Stimulated activated naive CD8-positive, alpha-beta T cell treated with anti-CD3 and anti-CD28 coated beads, Interleukin-15, Interleukin-2, amounts not matched to agents 100 ng/mL and 50 ng/mL, for 24 hours (primary cell): ENCODE results near the gene ABAT.

Experiments used
- H3K27ac Mint-ChIP-seq: one replicate; pipeline ENCODE4 v1.8.0; 2021; ENCODE audit warnings: mild to moderate bottlenecking, mixed read lengths
- H3K27me3 Mint-ChIP-seq: one replicate; pipeline ENCODE4 v1.8.0; 2021; ENCODE audit warnings: mixed read lengths
- H3K36me3 Mint-ChIP-seq: one replicate; pipeline ENCODE4 v1.8.0; 2021; ENCODE audit warnings: low read depth, mixed read lengths
- H3K4me1 Mint-ChIP-seq: one replicate; pipeline ENCODE4 v1.8.0; 2021; ENCODE audit warnings: low read depth, mixed read lengths
- H3K4me3 Mint-ChIP-seq: one replicate; pipeline ENCODE4 v1.8.0; 2021; ENCODE audit warnings: mild to moderate bottlenecking, mixed read lengths
- H3K9me3 Mint-ChIP-seq: one replicate; pipeline ENCODE4 v1.8.0; 2021; ENCODE audit warnings: mixed read lengths

Gene ABAT

DNA sequence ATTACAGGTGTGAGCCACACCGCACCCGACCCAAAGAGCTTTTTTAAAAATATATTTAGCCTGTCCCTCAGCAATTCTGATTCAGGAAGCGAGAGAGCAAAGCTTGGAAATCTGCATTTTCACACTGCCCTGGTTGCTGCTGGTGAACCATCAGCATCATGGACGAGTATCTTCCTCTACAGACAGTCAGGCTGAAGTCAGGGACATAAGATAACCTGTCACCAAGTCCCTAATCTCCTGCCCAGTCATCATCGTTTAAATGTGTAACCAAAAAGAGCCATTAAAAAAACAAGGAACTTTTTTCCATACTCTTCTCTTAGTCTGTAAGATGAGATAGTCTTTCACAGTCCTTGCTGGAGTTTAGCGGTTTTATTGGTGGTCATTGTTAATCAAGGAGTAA lies 129.9 kb downstream of the ABAT start:
- H3K27me3 Mint-ChIP-seq: no peaks in the 10 kb centered on the region
- peaks cover 26% of the 10 kb centered on the region for H3K4me1 Mint-ChIP-seq
- no peaks in the 10 kb centered on the region for H3K9me3 Mint-ChIP-seq
- H3K36me3 Mint-ChIP-seq: peaks cover 80% of the 10 kb centered on the region
- no peak overlapping the region for H3K27ac Mint-ChIP-seq
- no peak overlapping the region for H3K4me3 Mint-ChIP-seq

DNA sequence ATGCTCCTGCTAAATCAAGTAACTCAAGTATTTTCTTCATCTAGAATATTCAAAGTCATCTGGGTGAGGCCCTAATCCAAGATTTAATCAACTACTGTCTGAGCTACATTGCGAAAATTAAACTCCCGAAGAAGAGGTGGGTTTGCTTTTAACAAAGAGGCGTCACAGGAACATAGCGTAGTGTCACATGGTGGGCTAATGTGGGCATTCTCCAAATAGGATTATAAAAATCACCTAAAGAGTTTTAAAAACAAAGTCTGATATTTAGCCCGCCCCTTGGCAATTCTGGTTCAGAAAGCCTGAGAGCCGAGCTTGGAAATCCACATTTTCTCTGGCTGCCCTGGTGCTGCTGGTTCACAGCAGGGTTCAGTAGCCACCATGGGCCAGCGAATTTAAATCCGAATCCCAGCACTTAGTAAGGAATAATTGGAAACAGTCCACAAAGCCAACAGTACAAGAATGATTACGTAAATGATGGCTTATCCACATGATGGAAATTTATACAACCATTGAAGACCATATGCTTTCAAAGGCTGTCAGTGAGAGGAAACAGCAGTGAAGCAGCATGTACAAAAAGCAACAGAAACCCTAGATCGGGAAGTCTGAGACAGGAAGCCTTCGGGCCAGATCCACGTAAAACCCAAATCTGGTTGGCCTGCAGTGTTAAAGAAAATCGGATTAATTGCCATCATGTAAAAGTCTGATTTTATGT lies 132.0 kb downstream of the ABAT start:
- no peak overlapping the region for H3K27ac Mint-ChIP-seq
- H3K4me3 Mint-ChIP-seq: no peak overlapping the region
- no peaks in the 10 kb centered on the region for H3K27me3 Mint-ChIP-seq
- H3K4me1 Mint-ChIP-seq: peaks cover 7% of the 10 kb centered on the region
- H3K9me3 Mint-ChIP-seq: no peaks in the 10 kb centered on the region
- peaks cover 80% of the 10 kb centered on the region for H3K36me3 Mint-ChIP-seq

DNA sequence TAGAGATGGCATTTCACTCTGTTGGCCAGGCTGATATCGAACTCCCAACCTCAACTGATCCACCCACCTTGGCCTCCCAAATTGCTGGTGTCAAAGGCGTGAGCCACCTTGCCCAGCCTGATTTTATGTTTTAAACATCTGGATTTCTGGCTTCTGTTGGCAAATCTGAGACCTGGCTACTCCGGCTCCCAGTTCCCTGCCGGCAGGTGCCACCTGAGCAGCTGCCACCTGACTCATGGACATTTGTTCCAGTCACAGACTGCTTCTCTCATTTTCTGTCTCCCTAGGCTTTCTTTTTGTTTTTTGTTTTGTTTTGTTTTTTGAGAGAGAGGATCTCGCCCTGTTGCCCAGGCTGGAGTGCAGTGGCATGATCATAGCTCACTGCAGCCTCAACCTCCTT lies 132.8 kb downstream of the ABAT start:
- H3K27me3 Mint-ChIP-seq: no peaks in the 10 kb centered on the region
- H3K4me1 Mint-ChIP-seq: peaks cover 7% of the 10 kb centered on the region
- peaks cover 80% of the 10 kb centered on the region for H3K36me3 Mint-ChIP-seq
- no peak overlapping the region for H3K27ac Mint-ChIP-seq
- H3K4me3 Mint-ChIP-seq: no peak overlapping the region
- H3K9me3 Mint-ChIP-seq: no peaks in the 10 kb centered on the region

DNA sequence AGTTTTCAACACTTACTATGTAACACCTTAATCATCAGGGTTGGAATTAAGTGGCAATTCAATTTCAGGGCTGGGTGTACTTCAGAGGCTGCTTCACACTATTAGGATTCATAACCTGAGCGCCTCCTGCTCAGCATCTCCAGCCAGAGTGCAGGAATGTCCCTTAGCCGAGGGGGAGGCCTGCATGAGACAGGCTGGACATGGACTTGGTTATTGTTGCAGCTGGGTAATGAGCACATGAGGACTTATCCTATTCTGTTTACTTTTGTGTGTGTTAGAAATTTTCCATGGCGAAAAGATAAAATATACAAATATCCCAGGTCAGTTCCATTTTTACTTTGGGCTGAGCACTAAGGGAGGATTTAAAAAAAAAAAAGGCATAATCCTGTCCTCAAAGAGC lies 133.6 kb downstream of the ABAT start:
- Mint-ChIP-seq H3K4me1 (peaks cover 7% of the 10 kb centered on the region), H3K36me3 (peaks cover 80% of the 10 kb centered on the region), H3K9me3 (no peaks in the 10 kb centered on the region), H3K27me3 (no peaks in the 10 kb centered on the region), H3K27ac (no peak overlapping the region), H3K4me3 (no peak overlapping the region)

DNA sequence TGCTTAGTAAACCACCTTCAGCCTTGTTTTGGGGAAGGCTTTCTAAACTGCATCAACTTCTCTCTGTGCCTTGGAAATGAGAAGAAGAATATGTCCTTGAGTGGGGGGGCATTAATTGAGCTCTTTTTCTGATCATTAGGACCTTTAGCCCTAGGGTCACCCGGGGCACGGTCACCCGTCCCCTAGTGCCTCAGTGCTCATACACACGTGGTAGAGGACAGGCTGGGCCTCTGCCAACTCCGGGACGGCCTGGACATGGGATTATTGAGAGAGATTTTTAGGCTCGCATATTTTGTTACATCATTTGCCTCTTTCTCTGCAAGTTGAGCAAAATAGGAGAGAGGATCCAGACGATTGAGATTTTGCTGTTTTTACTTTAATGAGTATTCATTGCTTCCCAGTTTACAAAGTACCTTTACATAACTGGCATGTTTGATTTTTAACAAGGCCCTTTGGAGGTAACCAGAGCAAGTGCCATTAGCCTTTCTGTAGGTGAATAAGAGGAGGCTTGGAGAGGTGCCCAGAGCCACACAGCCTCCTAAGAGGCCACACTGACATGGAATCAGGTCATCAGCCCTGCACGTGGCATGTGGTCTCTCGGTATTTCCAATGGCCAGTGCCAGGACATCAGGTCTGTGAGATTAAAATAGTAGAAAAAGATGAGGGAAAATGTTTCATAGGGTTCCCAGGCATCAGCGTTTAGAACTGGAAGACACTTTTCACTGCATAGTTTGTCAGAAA lies 134.4 kb downstream of the ABAT start:
- Mint-ChIP-seq H3K4me1 (peaks cover 9% of the 10 kb centered on the region), H3K4me3 (no peak overlapping the region), H3K36me3 (peaks cover 80% of the 10 kb centered on the region), H3K27ac (no peak overlapping the region), H3K9me3 (no peaks in the 10 kb centered on the region), H3K27me3 (no peaks in the 10 kb centered on the region)

DNA sequence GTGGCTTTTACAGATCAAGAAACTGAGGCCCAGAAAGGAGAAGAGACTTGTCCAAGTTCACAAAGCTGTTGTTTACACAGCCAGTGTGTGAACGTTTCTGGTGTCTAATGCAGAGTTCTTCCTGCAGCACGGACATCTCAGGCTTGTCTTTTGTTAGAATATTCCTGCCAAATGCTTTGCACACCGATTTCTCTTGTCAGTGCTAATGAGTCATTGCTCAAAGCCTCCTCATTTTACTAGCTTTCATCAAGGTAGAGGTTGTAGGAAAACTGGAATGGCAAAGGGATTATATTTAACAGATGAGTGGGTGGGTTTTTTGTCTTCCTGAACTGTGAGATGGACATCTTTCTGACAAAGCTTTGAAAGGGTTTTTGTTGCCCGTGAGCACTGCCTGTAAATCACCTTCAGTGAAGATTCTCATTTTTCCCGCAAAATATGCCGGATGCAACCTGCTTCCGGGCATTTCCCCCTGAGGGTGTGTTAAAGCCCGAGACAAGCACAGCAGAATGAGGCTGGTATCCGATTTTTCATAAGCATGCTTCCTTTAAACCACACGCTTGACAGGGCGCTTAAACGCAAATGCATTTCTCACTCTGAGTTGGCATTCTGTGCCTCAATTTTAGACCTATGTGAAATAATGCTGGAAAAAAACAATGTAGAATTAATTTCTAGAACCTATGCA lies 137.9 kb downstream of the ABAT start:
- Mint-ChIP-seq H3K4me3 (no peak overlapping the region), H3K27me3 (no peaks in the 10 kb centered on the region), H3K4me1 (peaks cover 35% of the 10 kb centered on the region), H3K36me3 (peaks cover 83% of the 10 kb centered on the region), H3K27ac (no peak overlapping the region), H3K9me3 (no peaks in the 10 kb centered on the region)

DNA sequence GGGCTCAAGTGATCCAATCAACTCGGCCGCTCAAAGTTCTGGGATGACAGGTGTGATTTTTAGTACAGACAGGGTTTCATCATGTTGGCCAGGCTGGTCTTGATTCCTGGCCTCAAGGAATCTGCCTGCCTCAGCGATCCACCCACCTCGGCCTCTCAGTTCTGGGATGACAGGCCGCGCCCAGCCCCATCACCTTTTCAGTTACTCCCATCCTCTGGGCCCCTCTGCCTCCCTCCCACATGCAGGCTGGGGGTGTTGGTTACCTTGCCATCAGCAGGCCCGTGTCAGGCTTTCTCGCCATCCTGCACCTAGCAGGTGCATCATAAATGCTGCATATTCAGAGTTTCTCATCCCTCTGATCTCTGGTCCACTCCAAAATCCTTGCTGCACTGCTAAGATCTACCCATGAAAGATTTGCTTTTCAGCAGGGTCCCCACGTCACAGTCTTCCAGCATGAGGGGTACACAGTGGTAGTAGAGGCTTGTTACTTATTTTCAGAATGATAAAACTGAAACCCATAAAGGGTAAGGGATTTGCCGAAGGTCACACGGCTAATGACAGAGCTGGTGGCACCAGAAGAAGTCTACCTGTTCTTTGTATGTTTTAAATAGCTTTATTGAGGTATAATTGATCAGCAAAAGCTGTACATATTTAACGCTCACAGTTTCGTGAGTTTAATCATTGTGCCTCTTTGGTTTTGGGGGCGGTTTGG lies 139.8 kb downstream of the ABAT start:
- Mint-ChIP-seq H3K27me3 (no peaks in the 10 kb centered on the region), H3K27ac (peak overlapping the region; percentile 55), H3K9me3 (no peaks in the 10 kb centered on the region), H3K36me3 (peaks cover 81% of the 10 kb centered on the region), H3K4me1 (peaks cover 35% of the 10 kb centered on the region), H3K4me3 (no peak overlapping the region)

DNA sequence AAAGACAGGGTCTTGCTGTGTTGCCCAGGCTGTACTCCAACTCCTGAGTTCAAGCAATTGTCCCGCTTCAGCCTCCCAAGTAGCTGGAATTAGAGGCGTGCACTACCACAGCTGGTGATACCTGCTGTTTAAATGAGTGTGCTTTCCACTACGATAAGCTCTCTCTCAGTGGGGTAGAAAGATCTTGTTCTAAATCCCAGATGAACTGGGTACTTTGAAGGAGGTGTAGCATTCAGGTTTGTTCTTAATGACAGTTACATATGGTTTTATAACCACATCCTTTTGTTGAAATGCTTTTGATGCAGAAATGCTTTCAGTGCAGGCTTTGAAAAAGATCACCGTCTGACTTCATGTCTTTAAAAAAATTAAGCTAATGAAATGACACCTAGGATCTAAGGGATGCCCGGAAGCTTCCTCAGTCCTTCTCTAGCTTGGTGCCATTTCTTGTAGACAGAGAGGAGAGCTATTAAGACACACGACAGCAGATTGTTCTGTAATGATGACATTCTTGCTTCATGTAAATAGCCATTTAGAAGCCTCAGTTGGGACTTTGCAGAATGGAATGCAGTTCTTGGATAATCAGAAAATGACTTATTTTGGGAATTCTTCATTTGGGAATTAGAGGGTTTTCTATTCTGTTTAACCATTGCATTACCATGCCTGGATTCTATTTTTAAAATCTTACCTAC lies 142.7 kb downstream of the ABAT start:
- Mint-ChIP-seq H3K4me3 (no peak overlapping the region), H3K9me3 (no peaks in the 10 kb centered on the region), H3K36me3 (peaks cover 80% of the 10 kb centered on the region), H3K27ac (peak overlapping the region; percentile 45), H3K4me1 (peaks cover 35% of the 10 kb centered on the region), H3K27me3 (no peaks in the 10 kb centered on the region)

DNA sequence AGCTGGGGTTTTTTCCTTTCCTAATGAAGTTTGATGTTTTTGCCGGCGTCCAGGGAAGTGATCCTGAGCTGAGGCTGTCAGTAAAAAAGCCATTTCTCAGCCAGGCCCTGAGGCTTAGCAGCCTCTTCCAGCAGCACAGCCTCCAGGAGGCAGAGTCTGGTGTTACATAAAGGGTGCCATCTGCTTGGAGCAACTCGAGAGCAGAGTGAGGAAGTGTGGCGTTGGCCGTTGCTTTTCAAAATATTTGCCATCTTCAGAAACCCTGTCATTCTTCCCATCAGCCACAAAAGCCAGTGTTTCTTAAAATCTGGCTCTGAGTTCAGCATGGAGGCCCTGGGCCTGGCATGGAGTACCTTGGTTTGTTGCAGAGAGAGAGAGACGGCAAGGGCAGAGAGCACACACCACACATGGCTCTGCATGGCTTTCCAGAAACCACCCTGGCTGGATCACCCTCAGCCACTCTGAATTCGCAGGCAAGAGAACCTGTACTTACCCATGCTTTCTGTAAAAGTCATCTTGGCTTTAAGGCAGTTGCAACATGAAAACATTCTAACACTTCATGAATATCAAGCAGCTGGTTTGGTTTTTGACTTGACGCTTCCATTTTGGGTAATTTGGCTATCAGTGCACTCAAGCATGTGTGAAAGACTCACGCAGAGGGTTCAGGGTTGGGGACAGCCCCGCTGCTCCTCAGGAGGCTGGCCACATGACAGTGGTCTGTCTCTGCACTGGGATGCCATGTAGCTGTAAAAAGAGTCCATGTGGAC lies 144.3 kb downstream of the ABAT start:
- Mint-ChIP-seq H3K36me3 (peaks cover 78% of the 10 kb centered on the region), H3K27ac (peak overlapping the region; percentile 42), H3K4me3 (no peak overlapping the region), H3K4me1 (peaks cover 27% of the 10 kb centered on the region), H3K27me3 (no peaks in the 10 kb centered on the region), H3K9me3 (no peaks in the 10 kb centered on the region)

DNA sequence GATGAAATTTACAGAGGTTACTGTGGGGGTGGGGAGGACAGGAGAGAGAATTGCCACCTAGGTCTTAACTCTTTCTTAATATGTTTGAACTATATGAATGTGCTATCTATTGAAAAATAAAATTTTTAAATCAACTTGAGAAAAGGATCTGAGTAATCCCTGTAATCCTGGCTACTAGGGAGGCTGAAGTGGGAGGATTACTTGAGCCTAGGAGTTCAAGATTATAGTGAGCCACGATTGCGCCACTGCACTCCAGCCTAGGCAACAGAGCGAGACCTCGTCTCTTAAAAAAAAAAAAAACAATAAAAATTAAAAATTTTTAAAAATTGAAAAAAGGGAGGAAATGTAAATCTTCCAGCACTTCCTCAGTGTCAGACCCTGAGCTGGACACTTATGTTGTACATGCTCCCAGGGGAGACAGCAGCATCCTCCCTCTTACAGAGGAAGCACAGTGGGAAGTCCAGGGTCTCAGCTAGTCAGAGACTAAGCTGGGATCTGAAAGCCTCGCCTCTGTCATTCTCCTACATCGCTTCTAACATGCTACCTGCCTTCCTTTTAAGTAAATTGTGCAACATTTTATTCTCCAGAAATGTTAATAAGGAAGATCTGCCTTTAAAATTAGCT lies 145.1 kb downstream of the ABAT start:
- Mint-ChIP-seq H3K4me1 (peaks cover 19% of the 10 kb centered on the region), H3K27me3 (no peaks in the 10 kb centered on the region), H3K4me3 (no peak overlapping the region), H3K27ac (no peak overlapping the region), H3K9me3 (no peaks in the 10 kb centered on the region), H3K36me3 (peaks cover 79% of the 10 kb centered on the region)

DNA sequence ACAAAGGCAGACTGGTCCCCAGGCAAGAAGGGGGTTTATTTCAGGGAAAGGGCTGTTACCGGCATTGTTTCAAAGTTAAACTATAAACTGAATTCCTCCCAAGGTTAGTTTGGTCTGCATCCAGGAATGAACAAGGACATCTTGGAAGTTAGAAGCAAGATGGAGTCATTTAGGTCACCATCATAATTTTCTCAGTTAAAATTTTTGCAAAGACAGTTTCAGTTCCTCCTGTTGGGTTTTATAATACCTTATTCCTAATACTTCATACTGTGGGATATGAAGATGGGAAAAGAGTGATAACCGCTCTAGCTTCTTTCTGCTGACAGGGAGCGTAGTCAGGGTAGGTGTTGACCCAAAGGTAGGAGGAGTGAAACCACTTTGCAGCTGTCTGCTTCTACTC lies 148.0 kb downstream of the ABAT start:
- Mint-ChIP-seq H3K27me3 (no peaks in the 10 kb centered on the region), H3K36me3 (peaks cover 70% of the 10 kb centered on the region), H3K27ac (no peak overlapping the region), H3K4me3 (no peak overlapping the region), H3K4me1 (no peaks in the 10 kb centered on the region), H3K9me3 (no peaks in the 10 kb centered on the region)

DNA sequence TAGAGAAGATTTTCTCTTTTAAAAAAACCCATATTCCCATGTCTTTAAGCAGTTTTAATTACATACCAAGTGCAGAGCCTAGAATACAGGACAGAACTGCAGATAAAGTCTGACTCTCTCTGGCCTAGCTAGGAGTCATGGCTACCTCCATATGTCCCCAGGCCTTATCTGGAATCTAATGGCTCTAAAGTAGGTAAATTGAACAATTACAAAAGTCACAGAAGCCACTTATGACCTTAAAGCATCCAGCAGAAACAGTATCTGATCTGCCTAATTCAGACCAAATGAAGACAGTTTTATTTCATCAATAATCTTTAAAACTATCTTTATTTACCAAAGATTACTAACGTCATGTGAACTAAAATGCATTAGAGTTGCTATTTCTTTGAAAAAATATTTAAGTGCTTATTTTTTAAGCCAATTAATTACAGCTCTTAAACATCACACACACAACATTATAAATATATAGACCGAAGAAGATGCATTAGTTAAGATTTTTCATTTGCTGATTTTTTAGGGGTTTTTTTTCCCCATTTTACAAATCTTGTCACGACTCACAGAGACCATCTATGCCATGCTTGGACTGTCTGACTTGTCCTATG lies 152.0 kb downstream of the ABAT start:
- no peak overlapping the region for H3K4me3 Mint-ChIP-seq
- H3K9me3 Mint-ChIP-seq: no peaks in the 10 kb centered on the region
- H3K27ac Mint-ChIP-seq: no peak overlapping the region
- H3K4me1 Mint-ChIP-seq: no peaks in the 10 kb centered on the region
- H3K36me3 Mint-ChIP-seq: peaks cover 73% of the 10 kb centered on the region
- H3K27me3 Mint-ChIP-seq: no peaks in the 10 kb centered on the region

DNA sequence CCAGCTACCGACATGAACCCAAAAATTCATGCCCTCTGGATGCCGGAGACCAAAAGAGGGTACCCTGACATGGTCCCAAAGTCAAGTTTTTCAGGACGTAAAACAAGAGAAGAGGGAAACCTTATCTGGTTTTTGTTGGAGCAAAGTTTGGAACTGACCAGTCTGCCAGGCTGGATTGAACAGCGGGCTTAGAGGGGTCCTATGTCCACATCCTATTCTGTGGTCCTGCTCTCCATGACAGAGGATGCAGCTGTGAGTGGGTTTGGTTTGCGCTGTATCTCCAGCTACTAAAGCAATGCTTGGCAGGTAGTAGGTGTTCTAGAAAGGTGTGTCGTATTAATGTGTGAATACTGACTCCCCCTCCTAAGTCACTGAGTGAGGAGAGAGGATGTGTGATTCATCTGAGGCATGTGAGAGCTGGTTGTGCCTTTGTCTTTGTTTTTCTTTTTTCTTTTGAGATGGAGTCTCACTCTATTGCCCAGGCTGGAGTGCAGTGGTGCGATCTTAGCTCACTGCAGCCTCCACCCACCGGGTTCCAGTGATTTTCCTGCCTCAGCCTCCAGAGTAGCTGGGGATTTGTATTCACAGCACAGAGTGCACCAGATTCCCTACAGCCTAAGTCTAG lies 154.2 kb downstream of the ABAT start:
- H3K27me3 Mint-ChIP-seq: no peaks in the 10 kb centered on the region
- H3K9me3 Mint-ChIP-seq: no peaks in the 10 kb centered on the region
- no peak overlapping the region for H3K27ac Mint-ChIP-seq
- no peak overlapping the region for H3K4me3 Mint-ChIP-seq
- H3K4me1 Mint-ChIP-seq: peaks cover 8% of the 10 kb centered on the region
- H3K36me3 Mint-ChIP-seq: peaks cover 73% of the 10 kb centered on the region
